GM19452 (cell line): ENCODE measurements around the gene KLF1.
"Not testable (repeated sequence)": the region's sequence is repeated elsewhere in the genome, so short reads cannot be mapped to it uniquely, and the experiment has no call there.

Source experiments
- ATAC-seq: cut with Tn5 transposase; IDR thresholded peaks from one replicate; pipeline ENCODE4 v1.9.1; 2021; ENCODE audit not compliant: unreplicated experiment

Gene KLF1

GRCh38 chr19:12868540-12869112 lies 18.4 kb downstream of the KLF1 start:
- ATAC-seq: no peak

- no peak for ATAC-seq
Observed at GRCh38 chr19:12867120-12868099, 19.6 kb downstream of the KLF1 start.

GRCh38 chr19:12866416-12867119 lies 20.4 kb downstream of the KLF1 start:
- ATAC-seq: no peak

- ATAC-seq: no peak
Observed at GRCh38 chr19:12865746-12866415, 21.1 kb downstream of the KLF1 start.

GRCh38 chr19:12864721-12865715 lies 22.0 kb downstream of the KLF1 start:
- no peak for ATAC-seq

- ATAC-seq: no peak
Observed at GRCh38 chr19:12864143-12864542, 22.9 kb downstream of the KLF1 start.

- ATAC-seq: no peak
Observed at GRCh38 chr19:12859546-12859945, 27.5 kb downstream of the KLF1 start.

- no peak for ATAC-seq
Observed at GRCh38 chr19:12858041-12858928, 28.7 kb downstream of the KLF1 start.

GRCh38 chr19:12856653-12857052 lies 30.3 kb downstream of the KLF1 start:
- no peak for ATAC-seq

- ATAC-seq: no peak
Observed at GRCh38 chr19:12847159-12848139, 39.6 kb downstream of the KLF1 start.

- not testable (repeated sequence) for ATAC-seq
Observed at GRCh38 chr19:12846613-12847012, 40.4 kb downstream of the KLF1 start.

GRCh38 chr19:12843999-12844732 lies 42.8 kb downstream of the KLF1 start:
- no peak for ATAC-seq

- no peak for ATAC-seq
Observed at GRCh38 chr19:12843328-12843727, 43.7 kb downstream of the KLF1 start.

- ATAC-seq: no peak
Observed at GRCh38 chr19:12842511-12842910, 44.5 kb downstream of the KLF1 start.

GRCh38 chr19:12841094-12841493 lies 45.9 kb downstream of the KLF1 start:
- ATAC-seq: no peak

- no peak for ATAC-seq
Observed at GRCh38 chr19:12840091-12841079, 46.6 kb downstream of the KLF1 start.
